ENCODE results near the gene WRNIP1. TPM values are rescaled to one million over a fixed set of nuclear protein-coding genes. Genes with fewer than 3 reads are reported as not detected.

Gene WRNIP1
- total and polyA plus RNA-seq, 2 of the 8 experiments (the other 6 are each of a cell fraction or from before 2014, with no cell fraction given), result 38.2 to 39.2 TPM

- TF ChIP-seq CTCF (IDR thresholded peaks at IDR 0.05; ENCODE audit: control extremely low read depth in 1 of 3, insufficient read depth in 1 of 3, low read depth in 1 of 3, low read length in 3 of 3), result peak; percentile 11 to 66 (median 54); a peak in 3 of 4 replicates
Observed at GRCh38 chr6:2783188-2783963, 18.2 kb downstream of the WRNIP1 start (continued).

Data from H1 (cell line).